H1 (cell line): ENCODE measurements around the gene DES. TPM values are rescaled to one million over a fixed set of nuclear protein-coding genes. Genes with fewer than 3 reads are reported as not detected.

Experiments used
- CTCF ChIA-PET: fragments of 300-600 bp; sonication (Branson Sonifier 250); formaldehyde crosslinking; loops from one replicate; lab custom pipeline; 2021; ENCODE audit not compliant: partially characterized antibody; lab: Charles Lee
- POLR2A ChIA-PET: fragments of 300-600 bp; sonication (Branson Sonifier 250); formaldehyde crosslinking; loops from one replicate; lab custom pipeline; 2021; ENCODE audit warnings: inconsistent platforms; ENCODE audit not compliant: partially characterized antibody; lab: Charles Lee
- DNase-seq, 2 experiments: peaks; one replicate each; pipeline versions ENCODE4 v3.0.0 to v3.0.0-alpha.2; 2010 to 2022; ENCODE audit warnings: low spot score in 2 of 2, low read depth in 1 of 2, mixed read lengths in 1 of 2
- FAIRE-seq: peaks from 2 replicates; lab custom pipeline; 2011; peaks lifted over from hg19 to GRCh38; lab: Jason Lieb, UNC
- H2AFZ ChIP-seq: 2 replicates; pipeline ENCODE4 v1.8.1; 2012; ENCODE audit warnings: low read length, inconsistent platforms
- H2AK5ac ChIP-seq: 2 replicates; pipeline ENCODE4 v1.6.1; 2013; ENCODE audit warnings: low read depth, low read length
- H2BK120ac ChIP-seq: replicated peaks from 2 replicates; pipeline ENCODE3; 2013; ENCODE audit warnings: low read depth, low read length, inconsistent platforms
- H2BK12ac ChIP-seq: 2 replicates; pipeline ENCODE4 v1.6.1; 2013; ENCODE audit warnings: low read depth, low read length
- H2BK15ac ChIP-seq: 2 replicates; pipeline ENCODE4 v1.6.1; 2013; ENCODE audit warnings: low read length
- H2BK20ac ChIP-seq: 2 replicates; pipeline ENCODE4 v1.6.1; 2013; ENCODE audit warnings: low read length
- H2BK5ac ChIP-seq: 2 replicates; pipeline ENCODE4 v1.6.1; 2013; ENCODE audit warnings: low read depth, low read length
- H3K14ac ChIP-seq: 2 replicates; pipeline ENCODE4 v1.6.1; 2013; ENCODE audit warnings: inconsistent platforms; ENCODE audit not compliant: insufficient read length
- H3K18ac ChIP-seq: 2 replicates; pipeline ENCODE4 v1.6.1; 2013; ENCODE audit warnings: low read length; ENCODE audit errors: extremely low read depth
- H3K23ac ChIP-seq: 2 replicates; pipeline ENCODE4 v1.6.1; 2013; ENCODE audit warnings: inconsistent platforms; ENCODE audit not compliant: insufficient read length
- H3K23me2 ChIP-seq: 2 replicates; pipeline ENCODE4 v1.6.1; 2013; ENCODE audit warnings: low read depth, low read length
- H3K27ac ChIP-seq: 2 replicates; pipeline ENCODE4 v1.6.1; 2011; ENCODE audit warnings: low read depth, low read length, inconsistent platforms
- H3K27me3 ChIP-seq, 4 experiments: replicated peaks in 1 of 4; 1 replicate in 1 of 4; 2 replicates in 3 of 4; pipeline versions ENCODE4 v1.6.1 to v1.8.1; 2011 to 2013; ENCODE audit warnings: low read length in 3 of 4, mild to moderate bottlenecking in 3 of 4, inconsistent platforms in 2 of 4, mixed read lengths in 2 of 4, moderate library complexity in 1 of 4; ENCODE audit not compliant: control insufficient read depth in 3 of 4, insufficient read depth in 3 of 4; ENCODE audit errors: extremely low read depth in 1 of 4
- H3K36me3 ChIP-seq, 4 experiments: 2 replicates each; pipeline versions ENCODE4 v1.6.1 to v1.8.1; 2011 to 2013; ENCODE audit warnings: mild to moderate bottlenecking in 4 of 4, low read length in 3 of 4, moderate library complexity in 2 of 4, control low read depth in 1 of 4, inconsistent platforms in 1 of 4; ENCODE audit not compliant: insufficient read depth in 4 of 4, control insufficient read depth in 2 of 4
- H3K4ac ChIP-seq: replicated peaks from 2 replicates; pipeline ENCODE3; 2013; ENCODE audit warnings: low read length, low read depth, mixed read lengths, inconsistent platforms; ENCODE audit not compliant: insufficient read length
- H3K4me1 ChIP-seq, 4 experiments: replicated peaks in 1 of 4; 1 replicate in 1 of 4; 2 replicates in 3 of 4; pipeline versions ENCODE4 v1.6.1 to v1.8.1; 2011 to 2013; ENCODE audit warnings: low read length in 3 of 4, inconsistent platforms in 2 of 4, mixed read lengths in 1 of 4; ENCODE audit not compliant: insufficient read depth in 4 of 4, control insufficient read depth in 3 of 4
- H3K4me2 ChIP-seq, 2 experiments: 2 replicates each; pipeline versions ENCODE4 v1.6.1 to v1.8.1; 2011 to 2013; ENCODE audit warnings: low read depth in 2 of 2, low read length in 2 of 2, control low read depth in 1 of 2, inconsistent platforms in 1 of 2, mild to moderate bottlenecking in 1 of 2; ENCODE audit not compliant: insufficient read depth in 1 of 2
- H3K4me3 ChIP-seq, 4 experiments: fragments of 200-600, 300-600 bp in 1 of 4; sonication (generic), shearing (Covaris generic), sonication (Bioruptor Twin) in 1 of 4; 2 replicates each; pipeline versions ENCODE4 v1.5.1 to v1.8.1; 2011 to 2016; ENCODE audit warnings: low read length in 4 of 4, low read depth in 3 of 4, control low read depth in 2 of 4, inconsistent platforms in 2 of 4, mild to moderate bottlenecking in 2 of 4, mixed read lengths in 1 of 4, moderate library complexity in 1 of 4; ENCODE audit not compliant: insufficient read depth in 2 of 4; ENCODE audit errors: extremely low read depth in 1 of 4
- H3K56ac ChIP-seq: replicated peaks from 2 replicates; pipeline ENCODE3; 2013; ENCODE audit warnings: low read depth, mild to moderate bottlenecking, mixed read lengths, low read length, inconsistent platforms; ENCODE audit not compliant: insufficient read length
- H3K79me1 ChIP-seq: 2 replicates; pipeline ENCODE4 v1.6.1; 2013; ENCODE audit warnings: low read depth, low read length, control low read depth
- H3K79me2 ChIP-seq, 2 experiments: 2 replicates each; pipeline versions ENCODE4 v1.6.1 to v1.8.1; 2012 to 2013; ENCODE audit warnings: low read length in 2 of 2, mild to moderate bottlenecking in 2 of 2, inconsistent platforms in 1 of 2; ENCODE audit not compliant: insufficient read depth in 2 of 2, control insufficient read depth in 1 of 2
- H3K9ac ChIP-seq, 4 experiments: replicated peaks in 1 of 4; 1 replicate in 1 of 4; 2 replicates in 3 of 4; pipeline versions ENCODE4 v1.6.1 to v1.8.1; 2011 to 2013; ENCODE audit warnings: low read depth in 3 of 4, low read length in 3 of 4, control low read depth in 2 of 4, mild to moderate bottlenecking in 2 of 4, moderate library complexity in 2 of 4, inconsistent platforms in 1 of 4; ENCODE audit errors: extremely low read depth in 1 of 4
- H3K9me3 ChIP-seq, 2 experiments: 2 replicates each; pipeline versions ENCODE4 v1.6.1 to v1.8.1; 2012 to 2013; ENCODE audit warnings: mild to moderate bottlenecking in 2 of 2, moderate library complexity in 2 of 2, control low read depth in 1 of 2, inconsistent platforms in 1 of 2, low read depth in 1 of 2, low read length in 1 of 2, mixed read lengths in 1 of 2; ENCODE audit not compliant: insufficient read depth in 2 of 2
- H4K20me1 ChIP-seq, 2 experiments: replicated peaks in 1 of 2; 2 replicates each; pipeline versions ENCODE3 to v1.8.1; 2011 to 2013; ENCODE audit warnings: inconsistent platforms in 2 of 2, low read length in 2 of 2, mild to moderate bottlenecking in 1 of 2; ENCODE audit not compliant: insufficient read depth in 2 of 2, control insufficient read depth in 1 of 2
- H4K5ac ChIP-seq: 2 replicates; pipeline ENCODE4 v1.6.1; 2013; ENCODE audit warnings: low read length, low read depth, mixed read lengths, inconsistent platforms; ENCODE audit not compliant: insufficient read length
- H4K8ac ChIP-seq: 2 replicates; pipeline ENCODE4 v1.8.0; 2013; ENCODE audit warnings: mild to moderate bottlenecking, moderate library complexity, low read length, inconsistent platforms; ENCODE audit not compliant: insufficient read depth; ENCODE audit errors: extremely low read depth
- H4K91ac ChIP-seq: replicated peaks from 2 replicates; pipeline ENCODE3; 2013; ENCODE audit warnings: low read length, mixed read lengths, inconsistent platforms; ENCODE audit not compliant: insufficient read length
- GTF2F1 ChIP-seq: IDR thresholded peaks from 2 replicates; pipeline ENCODE4 v1.6.1; 2012; ENCODE audit warnings: low read depth, low read length, improper control_type of control experiment, borderline replicate concordance
- JUND ChIP-seq: IDR thresholded peaks from 2 replicates; pipeline ENCODE4 v1.6.1; 2011; ENCODE audit warnings: mild to moderate bottlenecking, improper control_type of control experiment, low read length
- NRF1 ChIP-seq: IDR thresholded peaks from 2 replicates; pipeline ENCODE4 v1.6.1; 2011; ENCODE audit warnings: mild to moderate bottlenecking, low read depth, low read length, improper control_type of control experiment
- SIRT6 ChIP-seq: IDR thresholded peaks from one replicate; pipeline ENCODE4 v1.7.1; 2012; ENCODE audit warnings: low read length, inconsistent platforms
- SP1 ChIP-seq: IDR thresholded peaks from 2 replicates; pipeline ENCODE4 v1.6.1; 2011; ENCODE audit warnings: low read depth, low read length
- WGBS, 2 experiments: shearing (Covaris generic) in 1 of 2; methylation state at CpG; one replicate each; pipeline versions ENCODE4 v1.1.6 to v1.1.7; 2013 to 2015; ENCODE audit warnings: low lambda C conversion rate in 2 of 2, mixed read lengths in 2 of 2, inconsistent platforms in 1 of 2, low coverage in 1 of 2, missing lambda C conversion rate in 1 of 2; ENCODE audit not compliant: insufficient replicate concordance in 2 of 2, insufficient coverage in 1 of 2, insufficient read length in 1 of 2; ENCODE audit errors: extremely low coverage in 1 of 2, missing lambda C conversion rate in 1 of 2; 5-methylcytosine and 5-hydroxymethylcytosine counted together
- polyA plus RNA-seq, 7 experiments: library from polyadenylated mRNA; depleted of rRNA in 3 of 7; stranded (reverse) in 5 of 7; unstranded in 2 of 7; fragments of >200 nt in 5 of 7; fragments of 200-250 nt in 2 of 7; gene quantifications; 1 replicate in 5 of 7; 2 replicates in 1 of 7; 4 replicates in 1 of 7; pipeline versions ENCODE4 v1.2.1 to v1.2.3, GENCODE V29; 2011 to 2013; ENCODE audit warnings: missing spikeins in 2 of 7, mixed read lengths in 2 of 7
- total RNA-seq: library from RNA; stranded (reverse); fragmentation: NEBNext Ultra II Directional; extraction: Animal tissue kit (Norgen Biotek cat#: 25700); gene quantifications from 2 replicates; pipeline ENCODE4 v1.2.1, GENCODE V29; 2021

DES gene
- total and polyA plus RNA-seq, 2 of the 8 experiments (the other 6 are each of a cell fraction or from before 2014, with no cell fraction given), result 1.8 to 4.3 TPM

- 85% methylated on average over 18 of the region's 23 CpGs; no CpG with 5 or more reads in 1 of the 2 experiments for WGBS, 2 experiments
- Histone ChIP-seq H3K23ac (no peak overlapping the region), H3K4me2 (no peak overlapping the region), H3K79me2 (no peaks in the 10 kb centered on the region), H2BK120ac (no peak overlapping the region), H3K56ac (no peak overlapping the region), H4K20me1 (peaks cover 1 to 16% of the 10 kb centered on the region in 2 experiments), H2AK5ac (no peak overlapping the region), H2AFZ (no peak overlapping the region), H2BK20ac (no peak overlapping the region), H3K27ac (no peak overlapping the region), H4K5ac (no peak overlapping the region), H3K27me3 (peaks cover 6 to 40% (median 30%) of the 10 kb centered on the region in 4 experiments), H2BK5ac (no peak overlapping the region), H3K18ac (no peak overlapping the region), H3K9ac (no peak overlapping the region), H3K9me3 (no peaks in the 10 kb centered on the region), H3K4ac (no peak overlapping the region), H3K4me1 (peaks cover 0 to 29% (median 14%) of the 10 kb centered on the region in 4 experiments; a peak in 6 of 7 replicates), H4K91ac (no peak overlapping the region), H4K8ac (no peak overlapping the region), H2BK15ac (no peak overlapping the region), H3K4me3 (no peak overlapping the region), H3K14ac (no peak overlapping the region), H2BK12ac (no peak overlapping the region), H3K36me3 (no peaks in the 10 kb centered on the region), H3K79me1 (no peaks in the 10 kb centered on the region), H3K23me2 (peaks cover 11% of the 10 kb centered on the region; the same call in 1 of the 2 replicates)
- no peak for FAIRE-seq
- POLR2A ChIA-PET, result interaction anchor here (1.0 to 2.0 kb wide), 3 partner anchors 9 to 41 kb away, joined by 3 to 8 read pairs (median 4); no protein-coding TSS in a partner anchor
- DNase-seq, result no peak
- CTCF ChIA-PET, result interaction anchor here (0.5 to 113.1 kb wide), 3 partner anchors 14 to 86 kb away, joined by 3 to 7248 read pairs (median 7248); partner anchors contain the start of genes ASIC4, CHPF, DES and GMPPA
- TF ChIP-seq NRF1, result no peak
- TF ChIP-seq SP1, result no peak
- TF ChIP-seq GTF2F1, result no peak
- no peak for TF ChIP-seq SIRT6
- TF ChIP-seq JUND, result no peak
Measured at GRCh38 chr2:219444566-219445091, 26.5 kb downstream of the DES start.
